Esophagus mucosa (tissue), 1 donor: ENCODE data around the gene TSPAN18. TPM values are rescaled to one million over a fixed set of nuclear protein-coding genes. Genes with fewer than 3 reads are reported as not detected.

Experiments used
- ATAC-seq: fragments of 200-7000 bp; cut with Tn5 transposase; one replicate; pipeline ENCODE4 v1.9.1; 2020
- total RNA-seq: library from RNA; stranded (reverse); gene quantifications from one replicate; pipeline ENCODE4 v1.2.4, GENCODE V29; 2023
- donor health status: DM: yes; HTN: yes; CAD: no.

Gene TSPAN18
- total RNA-seq, 1 donor from 2014 or later = 2.3 TPM

DNA sequence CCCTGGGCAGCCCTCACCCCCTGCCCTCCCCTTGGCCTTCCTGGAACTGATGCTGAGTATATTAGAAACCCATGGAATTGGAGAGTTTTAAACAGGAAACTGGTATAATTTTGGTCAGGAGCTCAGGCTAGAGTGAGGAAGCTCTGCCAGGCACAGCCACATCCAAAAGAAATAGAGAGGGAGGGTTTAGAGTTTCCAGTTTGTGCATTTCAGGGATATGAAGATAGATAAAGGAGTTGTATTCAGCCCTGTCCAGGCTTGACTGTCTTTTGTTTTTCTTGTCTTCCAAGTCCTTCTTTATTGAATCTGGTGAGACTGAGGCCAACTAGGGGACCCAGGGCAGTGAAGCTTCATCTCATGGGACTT, 71.8 kb downstream of the TSPAN18 start:
- no peak for ATAC-seq

DNA sequence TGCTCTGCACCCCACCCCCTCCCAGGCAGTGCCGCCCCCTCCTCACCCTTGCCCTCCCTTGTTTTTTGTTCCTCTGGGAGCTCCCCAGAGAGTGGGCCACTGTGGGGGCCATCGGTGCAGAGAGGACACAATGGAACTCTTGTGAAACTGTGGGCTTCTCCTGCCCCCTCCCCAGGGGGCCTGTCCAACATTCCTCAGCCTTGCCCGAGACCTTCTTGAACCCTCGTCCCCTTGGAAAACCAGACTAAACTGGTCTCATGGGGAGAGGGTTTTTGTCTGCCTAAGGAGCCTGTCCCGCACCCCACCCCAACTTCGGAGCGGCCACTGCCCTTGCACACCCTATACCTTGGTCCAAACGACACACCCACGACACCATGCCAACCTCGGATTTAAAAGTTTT, 72.2 kb downstream of the TSPAN18 start:
- no peak for ATAC-seq

DNA sequence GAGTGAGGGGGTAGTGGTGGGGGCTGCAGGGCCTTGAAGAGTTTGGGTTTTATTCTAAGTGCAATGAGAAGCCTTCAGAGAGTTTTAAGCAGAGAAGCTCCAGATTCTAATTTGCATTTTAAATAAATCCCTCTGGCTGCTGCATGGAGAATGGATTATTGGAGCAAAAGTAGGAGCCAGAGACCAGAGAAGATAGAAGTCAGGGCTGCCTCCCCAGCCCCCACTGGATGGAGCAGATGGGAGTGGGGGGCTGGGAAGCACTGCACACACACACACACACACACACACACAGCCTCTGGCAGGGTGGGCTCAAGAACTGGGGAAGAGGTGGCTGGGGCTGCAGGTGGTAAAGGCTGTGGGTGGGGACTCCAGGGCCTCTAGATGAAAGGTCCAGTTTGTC, 75.6 kb downstream of the TSPAN18 start:
- no peak for ATAC-seq

DNA sequence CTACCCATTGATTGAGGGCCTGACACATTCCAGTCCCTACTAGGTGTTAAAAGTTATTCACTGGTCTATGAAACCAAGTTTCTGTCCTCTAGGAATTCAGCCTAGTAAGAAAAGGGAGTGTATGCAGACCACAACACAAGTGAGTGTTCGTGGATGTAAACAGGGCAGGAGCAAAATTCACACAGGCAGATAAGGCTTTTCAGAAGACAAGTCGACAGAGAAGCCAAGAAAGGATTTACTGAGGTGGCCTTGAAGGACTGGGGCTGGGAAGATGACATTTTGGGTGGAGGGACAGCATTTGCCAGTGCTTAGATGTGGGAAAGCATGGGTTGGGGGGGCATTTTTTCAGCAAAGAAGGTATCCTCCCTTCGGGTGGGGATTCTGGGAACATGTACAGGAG, 76.2 kb downstream of the TSPAN18 start:
- no peak for ATAC-seq

DNA sequence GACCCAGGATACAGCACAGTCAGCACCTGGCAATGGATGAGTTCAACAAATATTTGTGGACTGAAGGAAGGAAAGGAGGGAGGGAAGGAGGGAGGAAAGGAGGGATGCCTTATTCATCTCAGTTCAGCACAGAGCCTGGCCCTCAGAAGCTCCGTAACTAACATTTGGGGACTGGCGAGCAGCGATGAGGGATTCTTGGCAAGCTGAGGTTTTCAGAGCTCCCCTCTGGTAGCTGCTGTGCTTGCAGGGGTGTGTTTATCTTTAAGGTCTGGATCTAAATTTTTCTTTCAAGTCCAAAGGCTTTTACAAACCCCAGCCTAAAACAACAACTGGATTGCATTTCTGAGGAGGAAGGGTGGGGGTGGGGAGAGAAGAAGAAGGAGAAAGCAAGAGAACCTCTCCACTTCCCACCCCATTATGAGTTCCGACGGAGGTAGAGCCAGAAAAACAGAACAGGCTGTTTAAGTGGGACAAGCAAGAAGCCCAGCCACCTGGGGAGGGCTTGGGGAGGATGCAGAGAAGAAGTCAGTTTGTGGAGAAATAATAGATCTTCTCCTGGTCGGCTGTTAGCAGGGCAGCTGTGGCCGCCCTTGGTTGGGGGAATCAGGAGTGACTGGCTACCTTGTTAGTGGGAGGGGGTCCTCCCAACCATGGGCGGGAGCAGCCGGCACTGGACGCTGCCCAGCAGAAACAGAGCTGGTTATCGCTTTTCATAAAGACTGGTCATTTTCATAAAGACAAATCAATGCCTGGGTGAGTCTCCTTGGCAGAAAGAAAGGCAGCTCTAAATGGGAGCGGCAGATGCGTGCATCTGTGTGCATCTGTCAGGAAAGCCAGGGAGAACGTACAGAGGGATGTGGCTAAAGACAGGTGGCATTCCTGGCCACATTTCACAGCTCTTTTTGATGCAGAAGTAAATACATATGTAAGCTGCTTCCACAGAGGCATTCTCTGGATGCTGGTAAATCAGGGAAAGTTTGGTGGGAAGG, 78.0 kb downstream of the TSPAN18 start:
- no peak for ATAC-seq

DNA sequence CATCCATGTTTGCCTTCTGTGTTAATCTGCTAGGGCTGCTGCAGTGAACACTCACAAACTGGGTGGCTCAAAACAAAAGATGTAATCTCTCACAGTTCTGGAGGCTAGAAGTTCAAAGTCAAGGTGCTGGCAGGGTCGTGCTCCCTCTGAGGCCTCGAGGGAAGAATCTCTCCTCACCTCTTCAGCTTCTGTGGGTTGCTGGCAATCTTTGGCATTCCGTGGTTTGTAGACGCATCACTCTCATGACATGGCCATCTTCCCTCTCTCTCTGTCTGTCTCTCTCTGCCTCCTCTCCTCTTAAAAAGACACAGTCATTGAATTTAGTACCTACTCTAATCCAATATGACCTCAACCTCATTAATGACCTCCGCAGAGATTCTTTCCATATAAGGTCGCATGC, 78.8 kb downstream of the TSPAN18 start:
- ATAC-seq = no peak

DNA sequence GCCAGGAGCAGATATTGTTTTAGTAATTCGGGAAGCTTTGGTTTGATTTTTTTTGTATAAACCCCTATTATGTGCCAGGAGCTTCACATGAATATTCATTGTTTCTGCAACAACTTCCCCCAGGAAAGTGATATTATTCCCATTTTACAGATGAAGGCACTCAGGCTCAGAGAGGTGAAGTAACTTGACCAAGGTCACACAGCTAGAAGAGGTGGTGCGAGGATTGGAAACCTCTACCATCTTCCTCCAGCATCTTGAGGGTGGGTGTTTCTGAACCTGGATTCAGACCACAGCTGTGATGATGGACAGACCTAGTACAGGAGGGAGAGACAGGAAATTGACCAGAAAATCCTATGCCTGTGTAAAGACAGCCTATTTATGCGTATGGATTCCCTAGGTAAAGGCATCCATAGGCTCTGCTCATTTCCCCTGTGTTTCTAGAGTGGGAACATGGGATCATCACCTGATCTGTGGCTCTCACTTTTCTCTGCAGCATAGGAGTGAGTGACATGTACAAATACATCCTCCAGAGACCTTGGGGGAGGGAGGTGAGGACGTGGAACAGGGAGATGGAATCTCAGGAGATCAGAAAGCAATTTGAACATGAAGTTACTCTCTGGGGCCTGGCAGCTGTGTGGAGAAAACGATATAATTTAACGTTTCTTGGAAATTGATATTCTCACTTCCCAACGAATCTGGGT, 81.4 kb downstream of the TSPAN18 start:
- no peak for ATAC-seq

DNA sequence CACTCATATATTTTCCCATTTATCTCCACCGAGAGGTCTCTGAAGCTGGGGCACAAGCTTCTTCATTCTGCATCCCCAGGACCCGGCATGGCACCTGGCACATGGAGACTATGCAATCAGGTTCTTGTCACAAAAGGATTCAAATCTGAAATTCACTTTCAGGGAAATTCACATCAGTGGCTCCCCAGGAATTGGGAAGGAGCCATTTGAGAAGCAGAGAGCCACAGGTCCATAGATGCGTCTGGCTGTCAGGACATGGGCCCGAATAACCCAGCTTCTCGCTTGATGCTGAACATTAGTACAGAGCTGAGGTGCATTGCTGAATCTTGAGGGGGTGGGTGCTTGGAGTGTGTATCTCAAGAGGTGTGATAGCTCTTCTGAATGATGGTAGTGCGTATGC, 82.5 kb downstream of the TSPAN18 start:
- ATAC-seq = no peak

DNA sequence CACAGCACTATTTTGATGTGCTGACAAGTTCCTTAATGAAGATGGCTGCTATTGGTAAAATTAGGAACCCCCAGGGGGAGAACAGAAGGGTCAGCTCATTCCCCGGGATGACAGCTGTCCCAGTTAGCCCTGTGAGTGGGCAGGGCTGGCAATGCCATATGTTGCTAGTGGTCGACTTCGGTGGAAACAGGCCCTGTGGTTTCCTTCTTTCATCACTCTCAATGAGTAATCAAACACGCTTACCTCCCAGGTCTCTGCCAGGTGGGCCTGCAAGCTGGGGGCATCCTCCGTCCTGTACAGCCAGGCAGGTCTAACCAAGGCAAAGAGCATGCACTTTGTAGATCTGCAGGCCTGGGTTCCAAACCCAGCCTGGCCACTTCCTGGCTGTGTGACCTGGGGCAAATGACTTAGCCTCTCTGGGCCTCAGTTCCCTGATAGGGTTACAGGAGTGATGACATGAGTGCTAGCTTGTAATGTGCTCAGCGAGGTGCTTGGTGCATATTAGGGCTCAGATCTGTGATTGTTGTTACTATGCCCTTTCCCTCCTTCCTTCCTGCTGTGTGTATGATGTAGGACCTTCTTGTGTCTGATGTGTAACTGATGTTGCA, 85.2 kb downstream of the TSPAN18 start:
- ATAC-seq = no peak

DNA sequence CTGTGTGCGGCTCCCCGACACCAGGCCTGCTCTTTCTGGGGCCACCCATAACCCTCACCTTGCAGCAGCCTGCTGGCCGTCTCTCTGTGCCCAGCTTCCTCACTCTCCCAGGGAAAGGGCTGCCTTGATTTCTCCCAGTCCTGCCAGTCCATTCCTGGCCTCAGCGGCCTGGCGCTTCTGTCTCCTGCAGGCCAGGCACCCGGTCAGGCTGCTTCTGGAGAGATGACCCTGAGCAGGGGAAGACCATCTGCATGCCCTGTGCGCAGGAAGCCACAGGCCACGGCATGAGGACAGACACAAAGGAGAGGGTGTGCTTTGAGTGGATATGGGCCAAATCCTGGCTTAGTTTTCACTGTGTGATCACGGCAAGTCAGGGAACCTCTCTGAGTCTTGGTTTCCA, 86.2 kb downstream of the TSPAN18 start:
- no peak for ATAC-seq

DNA sequence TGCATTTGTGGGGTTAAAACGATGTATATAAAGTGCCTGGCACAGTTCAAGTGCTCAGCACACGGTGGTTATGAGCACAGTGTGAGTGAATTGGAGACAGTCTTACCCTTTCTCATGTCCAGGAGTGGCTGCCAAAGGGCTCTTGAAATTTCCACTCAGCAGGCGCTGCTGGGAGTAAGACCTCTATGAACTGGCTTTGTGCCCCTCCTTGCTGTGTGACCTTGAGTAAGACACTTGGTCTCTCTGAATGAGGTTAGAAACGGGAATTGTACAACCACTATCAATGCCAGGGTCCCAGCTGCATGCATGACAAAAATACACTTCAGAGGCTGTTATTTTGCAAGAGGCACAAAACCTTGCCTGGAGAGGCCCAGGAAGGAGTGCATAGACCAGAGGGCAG, 86.6 kb downstream of the TSPAN18 start:
- no peak for ATAC-seq

DNA sequence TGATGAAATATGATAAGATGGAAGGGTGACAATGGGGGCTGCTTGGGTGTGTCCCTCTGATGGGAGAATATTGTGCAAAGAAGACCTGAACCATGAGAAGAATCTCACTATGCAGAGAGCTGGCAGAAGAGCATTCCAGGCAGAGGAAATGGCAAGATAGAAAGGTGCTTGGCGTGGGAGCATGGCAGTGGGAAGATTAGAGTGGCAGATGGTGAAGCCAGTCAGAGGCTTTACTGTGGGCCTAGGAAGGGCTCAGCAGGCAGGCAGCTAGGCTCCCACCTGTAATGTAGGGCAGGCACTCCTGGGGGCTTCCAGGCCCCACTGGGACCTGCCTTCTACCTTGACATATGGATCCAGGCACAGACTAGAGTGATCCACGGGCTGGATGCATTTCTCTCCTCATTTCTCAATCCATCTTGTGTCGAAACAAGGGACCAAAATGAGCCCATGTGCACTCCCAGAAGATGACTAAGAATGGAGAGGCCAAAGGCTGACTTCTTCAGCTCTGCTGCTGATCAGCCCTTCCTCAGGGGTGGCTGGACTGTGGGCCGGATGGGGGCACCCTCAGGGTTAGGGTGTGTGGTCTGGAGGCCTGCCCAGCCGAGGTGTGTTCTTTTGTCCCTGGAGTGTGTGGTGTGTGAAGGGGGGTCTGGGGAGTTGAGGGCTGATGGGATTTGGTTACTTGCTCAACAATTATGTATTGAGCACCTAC, 88.3 kb downstream of the TSPAN18 start:
- ATAC-seq = no peak

DNA sequence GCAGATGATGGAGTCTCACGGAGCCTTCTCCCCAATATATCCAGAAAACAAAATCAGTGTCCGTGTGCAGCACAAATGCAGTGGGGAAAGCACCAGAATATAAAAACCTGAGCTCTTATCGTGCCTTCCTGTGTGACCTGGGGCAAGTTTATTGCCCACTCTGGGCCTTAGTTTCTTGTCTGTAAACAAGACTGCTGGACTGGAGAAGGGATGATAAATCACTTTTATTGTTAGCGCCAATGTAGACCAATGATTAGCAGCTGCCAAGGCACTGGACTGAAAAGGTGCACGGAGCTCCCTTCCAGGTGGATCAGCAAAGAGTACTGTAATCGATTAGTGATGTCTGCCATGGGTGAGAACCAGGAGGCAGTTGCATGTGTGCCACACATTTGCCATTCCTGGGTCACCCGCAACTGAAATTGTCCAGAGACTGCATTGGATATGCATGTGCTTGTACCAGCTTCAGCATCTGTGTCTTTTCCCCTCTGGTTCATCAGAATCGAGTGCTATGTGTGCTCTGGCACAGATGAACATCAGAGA, 89.2 kb downstream of the TSPAN18 start:
- no peak for ATAC-seq

DNA sequence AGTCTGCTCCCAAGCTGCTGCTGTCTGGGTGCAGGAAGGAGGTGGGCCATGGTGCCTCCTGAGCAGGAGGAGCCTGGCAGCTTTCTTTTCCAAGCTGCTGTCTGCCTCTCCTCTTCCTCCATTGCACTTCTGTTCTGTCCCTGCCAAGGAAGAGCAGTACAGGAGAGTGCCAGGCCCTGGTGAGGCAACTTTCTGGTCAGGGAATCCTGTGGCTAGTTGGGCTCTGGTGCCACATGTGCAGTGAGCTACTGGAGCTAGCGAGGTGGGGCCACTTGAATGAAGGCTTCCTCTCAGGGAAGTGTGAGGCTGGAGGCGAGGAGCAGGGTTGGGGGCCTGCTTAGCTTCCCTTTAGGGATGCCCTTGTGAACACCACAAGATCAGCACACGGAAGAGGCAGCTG, 90.0 kb downstream of the TSPAN18 start:
- ATAC-seq = no peak

DNA sequence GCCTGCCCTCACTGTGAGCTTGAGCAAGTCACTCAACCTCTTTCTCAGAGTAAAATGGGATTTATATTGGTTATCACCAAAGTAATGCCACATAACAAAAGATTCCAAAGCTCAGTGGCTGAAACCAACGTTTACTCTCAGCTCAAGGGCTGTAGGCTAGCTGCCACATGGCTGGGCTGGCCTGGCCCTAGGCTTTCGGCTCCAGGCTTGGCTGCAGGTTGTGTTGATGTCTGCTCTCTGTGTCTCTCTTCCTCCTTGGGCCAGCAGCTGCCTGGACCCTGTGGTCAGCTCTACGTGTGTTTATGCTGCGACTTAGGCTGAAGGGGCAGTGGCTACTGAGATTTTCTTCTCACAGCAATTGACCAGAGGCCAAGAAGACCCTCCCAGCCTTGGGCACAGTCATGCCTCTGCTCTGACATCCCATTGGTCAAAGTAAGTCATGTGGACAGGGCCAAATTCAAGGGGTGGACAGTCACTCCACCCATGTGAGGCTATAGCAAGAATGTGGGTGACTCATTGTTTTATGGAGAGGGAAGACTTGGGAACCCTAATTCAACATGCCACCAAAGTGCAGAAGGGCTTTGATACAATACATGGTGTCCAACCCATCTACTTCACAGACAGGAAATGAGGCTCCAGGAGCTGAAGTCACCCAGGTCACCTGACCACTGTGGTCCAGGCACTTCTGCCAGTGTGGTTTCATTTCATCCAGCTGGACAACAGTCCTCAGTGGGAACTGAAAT, 90.6 kb downstream of the TSPAN18 start:
- ATAC-seq = peak; percentile 12

DNA sequence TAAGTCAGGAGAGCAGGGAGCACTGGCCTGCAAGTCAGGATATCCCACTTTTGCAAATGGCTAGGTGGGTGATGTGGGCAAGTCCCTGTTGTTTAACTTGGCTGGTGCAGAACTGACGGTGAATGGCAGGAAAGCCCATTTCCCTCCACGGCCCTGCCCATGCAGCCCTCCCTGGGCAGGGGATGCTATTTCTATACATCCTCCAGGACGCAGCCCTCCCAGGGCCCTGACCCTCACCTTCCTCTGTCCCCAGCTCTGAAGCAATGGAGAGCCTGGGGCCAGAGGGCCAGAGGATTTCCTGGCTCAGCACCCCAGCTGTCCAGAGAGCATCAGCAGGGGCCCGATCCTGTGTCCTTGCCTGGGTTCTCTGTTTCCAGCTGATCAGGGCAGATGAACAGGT, 91.3 kb downstream of the TSPAN18 start:
- ATAC-seq = peak; percentile 47

DNA sequence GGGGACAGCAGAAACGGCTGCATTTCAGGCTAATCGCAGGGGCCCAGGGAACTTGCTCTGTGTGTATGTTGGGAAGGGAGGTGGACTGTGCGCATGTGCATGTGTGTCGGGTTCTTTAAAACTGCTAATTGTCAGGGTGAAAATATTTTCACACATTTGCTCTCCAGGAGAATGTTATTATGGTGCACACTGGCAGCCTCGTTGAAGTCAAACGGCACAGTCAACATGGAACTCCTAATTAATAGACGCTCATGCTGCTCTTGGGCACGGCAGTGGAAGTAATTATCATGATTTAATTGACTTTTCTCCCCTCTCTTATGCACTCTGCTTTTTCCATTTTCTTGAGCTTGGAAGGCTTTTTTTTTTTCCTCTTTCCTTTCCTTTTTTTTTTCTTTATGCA, 92.6 kb downstream of the TSPAN18 start:
- no peak for ATAC-seq

DNA sequence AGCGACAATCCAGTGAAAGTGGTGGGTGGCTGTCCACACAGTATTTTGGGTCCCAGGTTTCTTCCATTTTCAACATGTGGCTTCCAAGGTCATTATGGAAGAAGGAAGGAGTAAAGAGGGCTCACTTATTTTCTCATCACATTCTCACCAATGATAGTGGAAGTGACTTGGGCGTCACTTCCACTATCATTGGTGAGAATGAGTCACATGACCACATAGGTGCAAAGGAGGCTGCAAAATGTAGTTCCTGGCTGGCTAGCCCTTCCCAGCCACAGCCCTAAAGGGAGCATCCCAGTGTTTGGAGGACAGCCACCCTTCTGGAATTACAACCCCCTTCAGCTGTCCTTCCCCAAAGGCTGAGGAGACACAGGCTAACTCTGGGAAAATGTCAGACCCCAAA, 95.6 kb downstream of the TSPAN18 start:
- ATAC-seq = no peak

DNA sequence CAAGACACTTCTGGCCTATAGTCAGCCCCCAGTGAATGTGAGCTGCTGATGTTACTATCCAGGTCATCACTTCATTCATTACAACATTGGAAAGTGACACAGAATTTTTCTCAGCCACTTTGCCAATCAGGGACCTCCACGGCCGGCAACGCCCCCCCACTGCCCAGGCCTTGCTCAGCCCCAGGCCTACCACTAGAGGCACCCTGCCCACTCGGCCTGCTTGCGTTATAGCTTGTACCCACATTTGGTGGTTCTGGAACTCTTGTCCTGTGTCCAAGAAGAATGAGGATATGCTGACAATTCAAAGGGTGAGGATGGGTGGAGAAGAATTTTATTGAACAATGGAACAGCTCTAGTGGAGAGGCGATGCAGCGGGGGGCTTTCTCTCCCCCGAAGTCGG, 96.2 kb downstream of the TSPAN18 start:
- no peak for ATAC-seq

DNA sequence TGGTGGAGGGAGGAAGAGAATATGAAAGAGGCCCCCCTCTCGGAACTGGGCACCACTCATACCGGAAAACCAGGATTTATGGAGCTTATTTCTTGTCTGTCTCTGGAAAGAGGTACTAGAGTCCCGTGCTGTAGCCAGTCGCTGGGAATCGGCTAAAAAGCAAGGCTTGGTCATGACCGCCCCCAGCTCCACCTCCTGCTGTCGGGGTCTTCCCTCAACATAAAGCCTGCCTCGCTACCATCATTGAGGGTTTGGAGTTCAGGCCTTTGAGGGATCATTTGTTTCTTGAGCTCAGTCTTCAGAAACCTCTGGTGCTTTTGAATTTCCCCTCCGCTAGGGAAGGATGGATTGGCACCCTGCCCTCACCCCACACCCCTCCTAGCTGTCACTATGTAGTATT, 97.1 kb downstream of the TSPAN18 start:
- no peak for ATAC-seq

DNA sequence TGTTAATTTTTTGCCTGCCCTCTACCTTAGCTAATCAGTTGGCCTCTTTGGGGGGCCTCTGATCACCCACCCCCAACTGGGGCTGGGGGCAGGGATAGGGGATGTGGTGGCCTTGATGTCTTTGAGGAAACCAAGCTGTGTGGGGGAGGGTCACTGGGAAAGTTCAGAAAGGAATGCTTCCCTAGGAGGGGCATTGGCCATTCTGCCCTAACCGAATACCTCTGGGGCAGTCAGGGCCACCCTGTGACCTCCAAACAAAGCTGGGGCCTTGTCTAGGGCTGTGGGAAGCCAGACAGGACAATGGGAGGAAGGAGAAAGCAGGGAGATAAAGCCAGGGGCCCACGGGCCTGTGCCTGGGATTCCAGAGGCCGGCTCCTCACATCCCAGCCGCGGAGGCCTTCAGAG, 97.5 kb downstream of the TSPAN18 start:
- no peak for ATAC-seq
